Activated T-cell treated with anti-CD3 and anti-CD28 coated beads, Interleukin-2, amount 50 U/mL, for 4 hours (primary cell): ENCODE results near the gene RUFY3. TPM values are rescaled to one million over a fixed set of nuclear protein-coding genes. Genes with fewer than 3 reads are reported as not detected.
"Not testable (repeated sequence)": the region's sequence is repeated elsewhere in the genome, so short reads cannot be mapped to it uniquely, and the experiment has no call there.

Experiments
- ATAC-seq, 2 donors: fragments of 200-7000 bp; cut with Tn5 transposase; one replicate each; pipeline ENCODE4 v1.10.0; 2021
- DNase-seq: peaks from one replicate; pipeline ENCODE4 v3.0.0-alpha.2; 2020
- H3K27me3 Mint-ChIP-seq: one replicate; pipeline ENCODE4 v1.8.0; 2021; ENCODE audit warnings: low read depth, mixed read lengths
- H3K36me3 Mint-ChIP-seq: one replicate; pipeline ENCODE4 v1.8.0; 2022; ENCODE audit warnings: mixed read lengths; ENCODE audit not compliant: insufficient read depth
- H3K4me1 Mint-ChIP-seq: one replicate; pipeline ENCODE4 v1.8.0; 2021; ENCODE audit warnings: low read depth, mixed read lengths
- H3K4me3 Mint-ChIP-seq: one replicate; pipeline ENCODE4 v1.8.0; 2021; ENCODE audit warnings: mild to moderate bottlenecking, moderate library complexity, mixed read lengths
- H3K9me3 Mint-ChIP-seq: one replicate; pipeline ENCODE4 v1.8.0; 2021; ENCODE audit warnings: mixed read lengths
- total RNA-seq, 3 donors: library from RNA; stranded (reverse); gene quantifications; one replicate each; pipeline ENCODE4 v1.2.1, GENCODE V29; 2021

RUFY3 gene, protein sequence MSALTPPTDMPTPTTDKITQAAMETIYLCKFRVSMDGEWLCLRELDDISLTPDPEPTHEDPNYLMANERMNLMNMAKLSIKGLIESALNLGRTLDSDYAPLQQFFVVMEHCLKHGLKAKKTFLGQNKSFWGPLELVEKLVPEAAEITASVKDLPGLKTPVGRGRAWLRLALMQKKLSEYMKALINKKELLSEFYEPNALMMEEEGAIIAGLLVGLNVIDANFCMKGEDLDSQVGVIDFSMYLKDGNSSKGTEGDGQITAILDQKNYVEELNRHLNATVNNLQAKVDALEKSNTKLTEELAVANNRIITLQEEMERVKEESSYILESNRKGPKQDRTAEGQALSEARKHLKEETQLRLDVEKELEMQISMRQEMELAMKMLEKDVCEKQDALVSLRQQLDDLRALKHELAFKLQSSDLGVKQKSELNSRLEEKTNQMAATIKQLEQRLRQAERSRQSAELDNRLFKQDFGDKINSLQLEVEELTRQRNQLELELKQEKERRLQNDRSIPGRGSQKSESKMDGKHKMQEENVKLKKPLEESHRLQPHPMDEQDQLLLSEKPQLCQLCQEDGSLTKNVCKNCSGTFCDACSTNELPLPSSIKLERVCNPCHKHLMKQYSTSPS
- total RNA-seq: 1 to 10 TPM; 6.3 to 8.0 (median 7.9) TPM

DNA sequence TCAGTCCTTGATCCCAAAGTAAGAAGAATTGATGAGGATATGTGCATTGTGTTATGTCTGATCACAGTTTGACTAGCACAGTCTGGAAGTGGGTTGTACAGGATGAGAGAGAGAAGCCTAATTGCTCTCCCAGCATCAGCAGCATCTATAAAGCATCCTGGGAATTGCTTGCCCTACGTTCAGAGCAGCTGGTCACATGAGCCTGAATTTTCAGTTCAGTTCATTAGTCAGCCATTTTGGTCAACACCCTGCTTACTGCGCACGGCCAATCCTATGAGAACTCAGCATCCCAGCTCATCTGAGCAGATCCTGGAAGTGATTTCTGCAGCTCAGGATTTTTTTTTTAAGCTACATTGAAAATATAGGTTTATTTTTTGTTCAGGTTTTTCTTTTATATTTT, at the start of gene RUFY3:
TSS of gene RUFY3 (plus strand) at position 218 of the 400 bp plus-strand sequence. CDS start 610 bp downstream, outside the sequence.
- DNase-seq (no peak), ATAC-seq (no peak)
- Mint-ChIP-seq H3K4me3 (no peak within 1 kb of the TSS), H3K9me3 (no peaks in the 10 kb centered on the region), H3K27me3 (no peaks in the 10 kb centered on the region), H3K4me1 (peaks cover 17% of the 10 kb centered on the region), H3K36me3 (no peaks in the 10 kb centered on the region)

DNA sequence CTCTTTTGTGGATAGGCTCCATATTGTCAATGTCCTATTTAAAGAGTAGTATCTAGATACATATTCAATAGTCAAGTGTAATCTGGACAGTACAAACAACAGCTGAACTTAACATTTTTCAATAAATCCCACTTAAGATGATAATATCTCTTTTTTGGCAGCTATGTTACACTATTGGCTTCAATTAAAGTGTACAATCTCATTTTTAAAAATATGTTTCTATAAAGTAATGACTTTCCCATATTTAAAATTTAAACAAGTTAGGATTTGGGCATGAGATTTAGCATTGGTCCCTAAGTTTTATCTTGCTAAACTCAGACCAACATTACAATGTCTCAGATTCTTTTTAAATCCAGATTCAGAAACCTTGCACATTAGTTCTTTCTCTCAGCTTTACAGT, 47.6 kb upstream of the RUFY3 start:
- DNase-seq (no peak), ATAC-seq (no peak)
- Mint-ChIP-seq H3K27me3 (peaks cover 3% of the 10 kb centered on the region), H3K4me3 (no peak overlapping the region), H3K9me3 (no peaks in the 10 kb centered on the region), H3K36me3 (no peaks in the 10 kb centered on the region), H3K4me1 (peaks cover 16% of the 10 kb centered on the region)

DNA sequence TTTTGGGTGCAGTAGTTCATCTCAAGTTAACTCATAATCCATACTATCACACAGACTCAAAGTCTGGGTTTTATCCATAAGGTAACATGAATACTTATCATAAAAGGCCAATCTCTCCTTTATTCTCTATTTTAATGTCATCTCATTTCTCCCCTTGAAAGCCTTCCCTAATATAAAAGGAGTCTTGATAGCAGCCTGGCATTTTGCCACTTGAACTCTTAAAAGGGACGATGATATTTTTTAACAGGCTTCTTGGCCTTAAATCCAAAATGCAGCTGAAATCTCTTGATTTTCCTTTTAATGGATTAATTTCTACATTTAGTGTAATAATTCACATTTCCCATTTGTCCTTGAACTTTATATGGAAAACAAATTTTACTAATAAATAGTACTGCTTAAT, 47.0 kb upstream of the RUFY3 start:
- ATAC-seq: no peak

DNA sequence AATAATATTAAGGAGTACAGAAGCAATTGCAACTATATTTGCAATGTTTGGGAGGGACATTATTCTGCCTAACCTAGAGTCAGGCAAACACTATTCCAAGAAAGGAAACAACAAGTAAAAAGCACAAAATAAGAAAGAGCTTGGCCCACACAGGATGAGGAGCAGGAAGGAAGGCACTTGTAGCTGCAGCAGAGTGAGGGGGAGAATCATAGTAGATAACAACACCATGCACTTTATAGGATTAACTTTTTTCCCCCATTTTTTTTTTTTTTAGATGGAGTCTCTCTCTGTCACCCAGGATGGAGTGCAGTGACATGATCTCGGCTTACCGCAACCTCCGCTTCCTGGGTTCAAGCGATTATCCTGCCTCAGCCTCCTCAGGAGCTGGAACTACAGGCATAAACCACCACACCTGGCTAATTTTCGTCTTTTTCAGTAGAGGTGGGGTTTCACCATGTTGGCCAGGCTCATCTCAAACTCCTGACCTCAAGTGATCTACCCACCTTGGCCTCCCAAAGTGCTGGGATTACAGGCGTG, 45.1 kb upstream of the RUFY3 start:
- no peaks in the 10 kb centered on the region for H3K36me3 Mint-ChIP-seq
- DNase-seq (no peak), ATAC-seq (no peak)
- peaks cover 16% of the 10 kb centered on the region for H3K4me1 Mint-ChIP-seq
- H3K9me3 Mint-ChIP-seq: no peaks in the 10 kb centered on the region
- no peak overlapping the region for H3K4me3 Mint-ChIP-seq
- H3K27me3 Mint-ChIP-seq: peaks cover 3% of the 10 kb centered on the region

More for the DNA sequence above, 47.0 kb upstream of the RUFY3 start:
- H3K4me3 Mint-ChIP-seq: no peak overlapping the region
- peaks cover 3% of the 10 kb centered on the region for H3K27me3 Mint-ChIP-seq
- no peak for DNase-seq
- H3K4me1 Mint-ChIP-seq: peaks cover 16% of the 10 kb centered on the region
- no peaks in the 10 kb centered on the region for H3K36me3 Mint-ChIP-seq
- H3K9me3 Mint-ChIP-seq: no peaks in the 10 kb centered on the region

DNA sequence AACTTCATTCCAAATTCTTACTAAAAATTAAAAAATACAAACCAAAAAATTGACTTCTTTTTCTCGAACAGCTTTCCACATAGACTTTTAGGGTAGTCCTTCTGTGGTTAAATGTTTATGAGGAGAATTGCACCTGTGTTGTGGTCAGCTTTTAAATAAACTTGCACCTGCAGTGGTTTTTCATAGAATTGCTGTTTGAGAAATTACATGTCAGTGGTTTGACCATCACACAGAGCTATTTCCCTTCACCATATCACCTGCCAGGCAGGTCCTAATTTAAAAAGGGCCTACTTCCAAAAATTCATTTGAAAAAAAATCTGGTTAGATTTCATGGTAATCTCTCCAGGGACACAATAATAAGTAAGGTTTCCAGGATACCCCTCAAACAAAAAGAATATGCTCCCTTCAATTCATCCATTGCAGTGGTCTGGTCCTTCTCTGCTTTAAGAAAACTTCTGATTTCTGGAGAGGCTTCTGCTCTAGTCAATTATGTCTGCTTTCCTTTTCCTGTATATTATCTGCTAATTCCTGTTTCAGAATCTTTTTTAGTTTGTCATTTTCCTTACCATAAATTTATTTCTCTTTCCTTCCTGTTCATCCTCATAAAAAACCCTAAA, 43.3 kb upstream of the RUFY3 start:
- ATAC-seq (no peak), DNase-seq (no peak)
- Mint-ChIP-seq H3K4me3 (no peak overlapping the region), H3K4me1 (peaks cover 16% of the 10 kb centered on the region), H3K27me3 (peaks cover 3% of the 10 kb centered on the region), H3K36me3 (no peaks in the 10 kb centered on the region), H3K9me3 (no peaks in the 10 kb centered on the region)

DNA sequence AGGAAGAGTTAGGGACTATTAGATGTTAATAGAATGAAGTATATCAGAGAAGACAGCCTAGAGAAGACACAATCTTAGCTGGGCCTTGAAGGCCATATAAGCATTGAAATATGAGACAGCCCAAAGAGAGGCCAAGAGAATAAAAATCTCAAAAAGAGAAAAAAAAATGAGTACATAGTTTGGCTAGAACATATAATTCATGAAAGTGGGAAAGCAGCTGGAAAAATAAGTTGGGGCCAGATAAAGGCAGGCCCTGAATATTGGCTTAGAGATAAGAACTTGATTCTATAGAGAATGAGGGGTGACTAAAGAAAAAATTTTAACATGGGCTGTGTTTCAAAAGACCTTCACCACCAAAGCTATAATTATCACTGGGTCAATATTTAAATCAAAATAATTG, 40.8 kb upstream of the RUFY3 start:
- H3K27me3 Mint-ChIP-seq: no peaks in the 10 kb centered on the region
- no peaks in the 10 kb centered on the region for H3K36me3 Mint-ChIP-seq
- no peaks in the 10 kb centered on the region for H3K9me3 Mint-ChIP-seq
- ATAC-seq: no peak
- no peak overlapping the region for H3K4me3 Mint-ChIP-seq
- no peak for DNase-seq
- H3K4me1 Mint-ChIP-seq: peaks cover 16% of the 10 kb centered on the region

DNA sequence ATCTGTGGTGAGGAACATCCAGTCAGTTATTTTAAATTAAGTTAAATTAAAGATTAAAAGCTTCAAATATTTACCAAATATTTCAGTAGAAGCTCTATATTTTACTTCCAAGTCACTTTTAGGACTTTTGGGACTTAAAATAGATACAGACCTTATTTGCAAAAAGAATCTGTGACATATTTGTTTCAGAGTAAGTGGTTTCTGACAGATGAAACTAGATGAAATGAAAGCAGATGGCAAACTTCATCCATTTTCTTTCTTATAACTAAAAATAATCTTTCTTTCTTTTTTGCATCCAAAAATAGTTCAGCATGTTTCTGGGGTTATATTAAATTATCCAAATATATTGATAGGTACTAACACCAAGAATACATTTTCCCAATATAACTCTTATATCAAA, 40.1 kb upstream of the RUFY3 start:
- Mint-ChIP-seq H3K4me1 (peaks cover 14% of the 10 kb centered on the region), H3K9me3 (no peaks in the 10 kb centered on the region), H3K4me3 (no peak overlapping the region), H3K36me3 (no peaks in the 10 kb centered on the region), H3K27me3 (no peaks in the 10 kb centered on the region)
- ATAC-seq (no peak), DNase-seq (no peak)

DNA sequence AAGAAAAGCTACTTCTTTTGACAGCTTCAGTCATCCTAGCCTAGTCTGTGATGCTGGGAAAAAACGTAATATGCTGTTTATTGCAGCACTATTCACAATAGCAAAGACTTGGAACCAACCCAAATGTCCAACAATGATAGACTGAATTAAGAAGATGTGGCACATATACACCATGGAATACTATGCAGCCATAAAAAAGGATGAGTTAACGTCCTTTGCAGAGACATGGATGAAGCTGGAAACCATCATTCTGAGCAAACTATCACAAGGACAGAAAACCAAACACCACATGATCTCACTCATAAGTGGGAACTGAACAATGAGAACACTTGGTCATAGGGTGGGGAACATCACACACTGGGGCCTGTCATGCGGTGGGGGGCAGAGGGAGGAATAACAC, 39.6 kb upstream of the RUFY3 start:
- peaks cover 11% of the 10 kb centered on the region for H3K4me1 Mint-ChIP-seq
- H3K27me3 Mint-ChIP-seq, ATAC-seq, H3K9me3 Mint-ChIP-seq, H3K4me3 Mint-ChIP-seq, H3K36me3 Mint-ChIP-seq, DNase-seq: not testable (repeated sequence)

DNA sequence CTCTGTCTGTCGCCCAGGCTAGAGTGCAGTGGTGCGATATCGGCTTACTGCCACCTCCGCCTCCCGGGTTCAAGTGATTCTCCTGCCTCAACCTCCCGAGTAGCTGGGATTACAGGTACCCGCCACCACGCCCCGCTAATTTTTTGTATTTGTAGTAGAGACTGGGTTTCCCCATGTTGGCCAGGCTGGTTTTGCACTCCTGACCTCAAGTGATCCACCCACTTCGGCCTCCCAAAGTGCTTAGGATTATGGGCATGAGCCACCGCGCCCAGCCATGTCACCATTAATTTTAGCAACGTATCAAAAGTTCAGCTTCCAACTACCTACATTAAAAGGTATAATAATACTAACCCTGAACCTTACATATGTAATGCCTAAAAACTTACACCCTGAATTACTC, 34.4 kb upstream of the RUFY3 start:
- no peak for DNase-seq
- H3K9me3 Mint-ChIP-seq: peaks cover 3% of the 10 kb centered on the region
- ATAC-seq: no peak
- H3K4me3 Mint-ChIP-seq: peak overlapping the region; percentile 99
- no peaks in the 10 kb centered on the region for H3K27me3 Mint-ChIP-seq
- peaks cover 26% of the 10 kb centered on the region for H3K36me3 Mint-ChIP-seq
- H3K4me1 Mint-ChIP-seq: peaks cover 33% of the 10 kb centered on the region

DNA sequence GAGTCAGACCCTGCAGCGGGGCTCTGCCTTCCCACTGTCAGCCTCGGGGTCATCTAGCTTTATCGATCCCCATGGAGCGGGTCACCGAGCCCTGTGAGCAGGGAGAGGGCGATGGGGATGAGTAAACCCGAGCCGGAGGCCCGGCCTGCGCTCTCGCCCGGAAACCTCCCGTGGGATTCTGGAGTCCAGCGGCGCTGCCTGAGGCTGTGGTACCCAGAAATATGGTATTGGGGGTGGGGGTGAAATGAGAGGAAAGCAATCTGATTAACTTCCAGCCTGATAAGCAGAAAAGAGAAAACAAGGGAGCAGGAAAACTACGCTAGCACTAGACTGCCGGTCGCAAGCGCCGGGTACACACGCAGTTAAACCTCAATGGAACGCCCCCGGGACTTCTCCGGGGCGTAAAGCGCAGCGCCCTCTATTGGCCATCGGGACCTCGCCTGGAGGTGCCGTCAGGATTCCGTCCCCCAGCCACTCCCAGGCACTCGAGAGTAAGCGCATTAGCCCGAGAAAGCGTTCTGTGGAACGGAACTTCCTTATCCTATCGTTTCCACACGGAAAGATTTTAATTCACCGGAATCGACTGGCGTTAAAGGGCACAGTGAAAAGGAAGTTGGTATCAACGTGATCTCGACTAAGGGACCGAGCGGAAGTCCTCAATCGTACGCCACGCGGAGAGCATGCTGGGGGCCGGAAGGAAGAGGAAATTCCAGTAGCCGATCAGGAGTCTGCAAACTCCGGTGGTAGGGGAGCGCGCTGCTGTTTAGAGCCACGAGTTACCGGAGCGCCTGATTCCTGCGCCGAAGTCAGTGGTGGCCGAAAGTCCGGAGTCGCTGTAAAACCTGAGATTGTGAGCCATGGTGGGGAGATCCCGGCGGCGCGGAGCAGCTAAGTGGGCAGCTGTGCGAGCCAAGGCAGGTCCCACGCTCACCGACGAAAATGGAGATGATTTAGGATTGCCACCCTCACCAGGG, 33.7 kb upstream of the RUFY3 start, which contains the start of gene UTP3:
TSS of gene UTP3 (plus strand) at position 712 of the 974 bp plus-strand sequence. CDS start at position 858, 146 bp downstream.
- Mint-ChIP-seq H3K4me1 (peaks cover 33% of the 10 kb centered on the region), H3K9me3 (peaks cover 3% of the 10 kb centered on the region), H3K36me3 (peaks cover 26% of the 10 kb centered on the region), H3K27me3 (no peaks in the 10 kb centered on the region), H3K4me3 (peak within 1 kb of the TSS; percentile 99)
- peak; percentile 92 for DNase-seq
- ATAC-seq: peak; percentile 93

DNA sequence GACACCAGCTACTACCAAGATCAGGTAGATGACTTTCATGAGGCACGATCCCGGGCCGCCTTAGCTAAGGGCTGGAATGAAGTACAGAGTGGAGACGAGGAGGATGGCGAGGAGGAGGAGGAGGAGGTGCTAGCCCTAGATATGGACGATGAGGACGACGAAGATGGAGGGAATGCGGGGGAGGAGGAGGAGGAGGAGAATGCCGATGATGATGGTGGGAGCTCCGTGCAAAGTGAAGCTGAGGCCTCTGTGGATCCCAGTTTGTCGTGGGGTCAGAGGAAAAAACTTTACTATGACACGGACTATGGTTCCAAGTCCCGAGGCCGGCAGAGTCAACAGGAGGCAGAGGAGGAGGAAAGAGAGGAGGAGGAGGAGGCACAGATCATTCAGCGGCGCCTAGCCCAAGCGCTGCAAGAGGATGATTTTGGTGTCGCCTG, 33.0 kb upstream of the RUFY3 start:
- ATAC-seq: peak; percentile 3 to 8
- Mint-ChIP-seq H3K9me3 (peaks cover 3% of the 10 kb centered on the region), H3K4me3 (peak overlapping the region; percentile 99), H3K27me3 (no peaks in the 10 kb centered on the region), H3K4me1 (peaks cover 33% of the 10 kb centered on the region), H3K36me3 (peaks cover 26% of the 10 kb centered on the region)
- no peak for DNase-seq

DNA sequence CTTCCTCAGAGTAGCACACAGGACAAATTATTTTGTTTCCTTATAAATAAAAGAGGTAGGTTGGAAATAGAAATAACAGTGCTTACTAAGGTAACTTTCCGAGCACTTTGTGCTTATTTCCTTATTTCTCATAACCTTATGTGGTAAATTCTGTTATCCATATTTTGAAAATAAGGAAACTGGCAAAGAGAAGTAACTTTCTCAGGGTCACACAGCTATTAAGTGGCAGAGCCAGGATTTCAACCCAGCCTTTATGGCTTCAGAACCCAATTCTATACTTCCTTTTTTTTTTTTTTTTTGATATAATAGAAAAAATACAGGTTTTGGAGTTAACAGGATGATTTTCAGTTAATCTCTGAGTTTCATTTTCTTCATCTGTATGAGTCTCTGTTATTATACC, 30.1 kb upstream of the RUFY3 start:
- H3K4me3 Mint-ChIP-seq: peak overlapping the region; percentile 69
- peaks cover 33% of the 10 kb centered on the region for H3K4me1 Mint-ChIP-seq
- peaks cover 3% of the 10 kb centered on the region for H3K9me3 Mint-ChIP-seq
- peaks cover 26% of the 10 kb centered on the region for H3K36me3 Mint-ChIP-seq
- DNase-seq (no peak), ATAC-seq (no peak)
- H3K27me3 Mint-ChIP-seq: no peaks in the 10 kb centered on the region

DNA sequence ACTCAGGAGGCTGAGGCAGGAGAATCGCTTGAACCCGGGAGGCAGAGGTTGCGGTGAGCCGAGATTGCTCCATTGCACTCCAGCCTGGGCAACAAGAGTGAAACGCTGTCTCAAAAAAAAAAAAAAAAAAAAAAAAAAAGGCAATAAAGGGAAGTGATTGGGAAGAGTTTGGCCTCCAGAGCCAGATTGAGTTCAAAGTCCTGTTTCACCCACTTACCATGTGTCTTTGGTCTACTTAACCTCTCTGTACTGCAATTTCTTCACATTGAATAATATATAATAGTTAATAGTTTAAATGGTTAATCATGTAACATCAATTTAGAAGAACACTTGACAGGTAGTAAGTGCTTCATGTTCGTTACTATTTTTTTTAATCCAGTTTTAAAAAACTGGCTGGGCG, 27.1 kb upstream of the RUFY3 start:
- DNase-seq, ATAC-seq, H3K9me3 Mint-ChIP-seq, H3K4me3 Mint-ChIP-seq, H3K27me3 Mint-ChIP-seq: not testable (repeated sequence)
- peaks cover 15% of the 10 kb centered on the region for H3K36me3 Mint-ChIP-seq
- peaks cover 16% of the 10 kb centered on the region for H3K4me1 Mint-ChIP-seq
